PC-9 (cell line): ENCODE data around the gene LRRC26.

Experiments used
- EZH2 ChIP-seq: fragments of 200-600 bp; sonication (generic); IDR thresholded peaks from 2 replicates; pipeline ENCODE4 v1.8.0; 2017; ENCODE audit warnings: antibody characterized with exemption, low read depth
- TF ChIP-seq, protein P1 (sequence below): fragments of 200-600 bp; sonication (generic); conservative IDR thresholded peaks from 2 replicates; pipeline ENCODE4 v1.6.1; 2017; ENCODE audit warnings: mixed run types, antibody characterized with exemption, mild to moderate bottlenecking, moderate library complexity

DNA sequence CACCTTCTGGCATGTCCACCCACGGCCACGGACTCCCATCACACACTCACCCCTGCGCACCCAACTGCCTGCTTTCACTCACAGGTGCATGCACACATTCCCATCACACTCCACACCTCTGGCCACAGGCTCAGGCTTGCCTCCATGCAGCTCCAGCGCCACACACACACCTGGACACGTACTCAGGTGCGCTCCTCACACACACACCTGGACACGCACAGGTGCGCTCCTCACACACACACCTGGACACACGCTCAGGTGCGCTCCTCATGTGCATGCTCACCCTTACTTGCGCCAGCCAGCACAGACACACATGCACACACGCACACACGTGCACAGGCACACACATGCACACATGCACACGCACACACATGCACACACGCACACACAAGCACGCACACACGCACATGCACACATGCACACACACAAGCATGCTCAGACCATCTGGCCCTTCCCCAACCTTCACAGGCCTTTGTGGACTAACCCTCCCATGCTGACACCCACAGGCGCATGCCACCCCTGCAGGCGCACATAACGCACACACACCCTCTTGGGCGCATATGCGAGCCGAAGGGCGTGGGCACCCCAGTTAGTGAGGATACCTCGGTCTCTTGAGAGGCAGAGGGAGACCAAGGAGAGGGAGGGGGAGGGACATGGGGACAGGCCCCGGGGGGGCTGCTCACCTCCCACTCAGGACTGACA, 22.6 kb downstream of the LRRC26 start:
- TF ChIP-seq, protein P1, sequence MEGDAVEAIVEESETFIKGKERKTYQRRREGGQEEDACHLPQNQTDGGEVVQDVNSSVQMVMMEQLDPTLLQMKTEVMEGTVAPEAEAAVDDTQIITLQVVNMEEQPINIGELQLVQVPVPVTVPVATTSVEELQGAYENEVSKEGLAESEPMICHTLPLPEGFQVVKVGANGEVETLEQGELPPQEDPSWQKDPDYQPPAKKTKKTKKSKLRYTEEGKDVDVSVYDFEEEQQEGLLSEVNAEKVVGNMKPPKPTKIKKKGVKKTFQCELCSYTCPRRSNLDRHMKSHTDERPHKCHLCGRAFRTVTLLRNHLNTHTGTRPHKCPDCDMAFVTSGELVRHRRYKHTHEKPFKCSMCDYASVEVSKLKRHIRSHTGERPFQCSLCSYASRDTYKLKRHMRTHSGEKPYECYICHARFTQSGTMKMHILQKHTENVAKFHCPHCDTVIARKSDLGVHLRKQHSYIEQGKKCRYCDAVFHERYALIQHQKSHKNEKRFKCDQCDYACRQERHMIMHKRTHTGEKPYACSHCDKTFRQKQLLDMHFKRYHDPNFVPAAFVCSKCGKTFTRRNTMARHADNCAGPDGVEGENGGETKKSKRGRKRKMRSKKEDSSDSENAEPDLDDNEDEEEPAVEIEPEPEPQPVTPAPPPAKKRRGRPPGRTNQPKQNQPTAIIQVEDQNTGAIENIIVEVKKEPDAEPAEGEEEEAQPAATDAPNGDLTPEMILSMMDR: no peak
- no peak for TF ChIP-seq EZH2
